ENCODE results near the gene SIGLEC8. TPM values are rescaled to one million over a fixed set of nuclear protein-coding genes. Genes with fewer than 3 reads are reported as not detected.

SIGLEC8 gene
- total and polyA plus RNA-seq, 2 of the 8 experiments (the other 6 are each of a cell fraction or from before 2014, with no cell fraction given) = not detected

DNA sequence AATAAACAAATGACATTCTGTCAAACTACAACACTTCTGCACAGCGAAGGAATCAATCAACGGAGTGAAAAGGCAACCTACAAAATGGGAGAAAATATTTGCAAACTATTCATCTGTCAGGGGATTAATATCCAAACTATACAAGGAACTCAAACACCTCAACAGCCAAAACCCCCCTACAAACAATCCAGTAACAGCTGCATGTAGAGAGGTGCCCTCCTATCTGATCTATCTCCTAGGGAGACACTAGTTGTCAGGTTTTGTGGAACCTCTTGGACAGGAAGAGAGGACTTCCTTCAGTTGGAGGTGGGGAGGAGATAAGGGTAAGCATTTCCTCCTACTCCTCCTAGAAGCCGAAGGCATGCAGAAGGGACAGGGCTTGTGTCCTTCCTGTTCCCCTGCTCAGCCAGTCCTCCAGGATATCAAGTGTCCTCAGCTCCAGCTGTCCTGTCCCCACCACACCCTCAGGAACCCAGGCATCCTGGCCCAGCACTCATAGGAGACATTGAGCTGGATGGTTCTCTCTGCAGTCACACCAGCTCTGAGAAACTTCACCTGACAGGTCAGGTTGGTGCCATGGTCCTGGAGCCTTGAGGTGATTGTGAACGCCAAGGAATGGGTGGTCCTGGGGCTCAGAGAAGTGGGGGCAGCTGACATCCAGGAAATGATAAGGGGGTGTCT, 9.8 kb upstream of the SIGLEC8 start:
- Histone ChIP-seq H4K5ac (ENCODE audit: insufficient read length, low read depth, low read length) (no peak overlapping the region), H3K14ac (ENCODE audit: insufficient read length) (no peak overlapping the region), H4K91ac (replicated peaks; ENCODE audit: insufficient read length, low read length) (no peak overlapping the region), H3K4me3 (ENCODE audit: extremely low read depth in 1 of 4, insufficient read depth in 2 of 4, low read depth in 3 of 4, low read length in 4 of 4) (no peak overlapping the region), H2BK12ac (ENCODE audit: low read depth, low read length) (no peak overlapping the region), H3K9me3 (ENCODE audit: insufficient read depth in 2 of 2, low read depth in 1 of 2, low read length in 1 of 2) (peaks cover 0 to 18% of the 10 kb centered on the region in 2 experiments; a peak in 2 of 4 replicates), H3K27me3 (replicated peaks in 1 of 4; ENCODE audit: control insufficient read depth in 3 of 4, extremely low read depth in 1 of 4, insufficient read depth in 3 of 4, low read length in 3 of 4) (no peaks in the 10 kb centered on the region; a peak in 1 of 7 replicates), H4K20me1 (replicated peaks in 1 of 2; ENCODE audit: control insufficient read depth in 1 of 2, insufficient read depth in 2 of 2, low read length in 2 of 2) (no peaks in the 10 kb centered on the region), H2BK20ac (ENCODE audit: low read length) (no peak overlapping the region), H3K18ac (ENCODE audit: extremely low read depth, low read length) (no peak overlapping the region), H2BK15ac (ENCODE audit: low read length) (no peak overlapping the region), H2AFZ (ENCODE audit: low read length) (no peak overlapping the region), H3K4ac (replicated peaks; ENCODE audit: insufficient read length, low read depth, low read length) (no peak overlapping the region), H3K9ac (replicated peaks in 1 of 4; ENCODE audit: extremely low read depth in 1 of 4, low read depth in 3 of 4, low read length in 3 of 4) (no peak overlapping the region), H2BK5ac (ENCODE audit: low read depth, low read length) (no peak overlapping the region), H4K8ac (ENCODE audit: extremely low read depth, insufficient read depth, low read length) (no peak overlapping the region), H3K4me1 (replicated peaks in 1 of 4; ENCODE audit: control insufficient read depth in 3 of 4, insufficient read depth in 4 of 4, low read length in 3 of 4) (no peaks in the 10 kb centered on the region), H3K79me1 (ENCODE audit: low read depth, low read length) (no peaks in the 10 kb centered on the region), H2AK5ac (ENCODE audit: low read depth, low read length) (peak overlapping the region; percentile 53; the same call in 1 of the 2 replicates), H3K56ac (replicated peaks; ENCODE audit: insufficient read length, low read depth, low read length) (no peak overlapping the region), H3K79me2 (ENCODE audit: control insufficient read depth in 1 of 2, insufficient read depth in 2 of 2, low read length in 2 of 2) (no peaks in the 10 kb centered on the region), H3K23ac (ENCODE audit: insufficient read length) (no peak overlapping the region), H3K4me2 (ENCODE audit: insufficient read depth in 1 of 2, low read depth in 2 of 2, low read length in 2 of 2) (no peak overlapping the region), H3K23me2 (ENCODE audit: low read depth, low read length) (no peaks in the 10 kb centered on the region), H2BK120ac (replicated peaks; ENCODE audit: low read depth, low read length) (no peak overlapping the region), H3K27ac (ENCODE audit: low read depth, low read length) (no peak overlapping the region), H3K36me3 (ENCODE audit: control insufficient read depth in 2 of 4, insufficient read depth in 4 of 4, low read length in 3 of 4) (no peaks in the 10 kb centered on the region)
- WGBS, 2 experiments (ENCODE audit: extremely low coverage in 1 of 2, insufficient coverage in 1 of 2, insufficient read length in 1 of 2, insufficient replicate concordance in 2 of 2, low coverage in 1 of 2, low lambda C conversion rate in 2 of 2, missing lambda C conversion rate in 1 of 2) = 69% methylated on average over 3 of the region's 4 CpGs; no CpG with 5 or more reads in 1 of the 2 experiments
- CTCF ChIA-PET (ENCODE audit: partially characterized antibody) = interaction anchor here (0.8 to 2.3 kb wide), 8 partner anchors 19 to 299 kb away, joined by 3 to 6 read pairs (median 3); no protein-coding TSS in a partner anchor
- POLR2A ChIA-PET (ENCODE audit: partially characterized antibody) = no interaction called here
- DNase-seq (ENCODE audit: low read depth in 1 of 2, low spot score in 2 of 2) = no peak
- TF ChIP-seq CTBP2 (IDR thresholded peaks at IDR 0.05; ENCODE audit: borderline replicate concordance, insufficient read depth, insufficient read length, low read length) = no peak
- TF ChIP-seq ASH2L (IDR thresholded peaks at IDR 0.05; ENCODE audit: low read length) = no peak
- TF ChIP-seq RXRA (IDR thresholded peaks at IDR 0.05; ENCODE audit: insufficient read depth, low read depth, low read length) = no peak
- TF ChIP-seq TAF1 (IDR thresholded peaks at IDR 0.05; ENCODE audit: low read depth, low read length) = no peak
- FAIRE-seq = no peak

Measured in H1 (cell line).